Measurements from ENCODE around the gene PAMR1.

GRCh38 chr11:35567737-35568465 lies 42.5 kb upstream of the PAMR1 start:
- TF ChIP-seq CTCF (IDR thresholded peaks at IDR 0.05), result no peak
- no peak for TF ChIP-seq POLR2A (IDR thresholded peaks at IDR 0.05)
